ENCODE data around the gene TMEM30A.

TMEM30A gene

GRCh38 chr6:75213732-75214131 is 70.9 kb downstream of the TMEM30A start:
- Histone ChIP-seq H3K36me3 (ENCODE audit: insufficient read depth, insufficient read length, low read length) (no peaks in the 10 kb centered on the region), H3K9ac (ENCODE audit: insufficient read length, low read depth) (no peak overlapping the region), H3K9me3 (ENCODE audit: insufficient read depth, low read length) (no peaks in the 10 kb centered on the region), H3K4me1 (ENCODE audit: insufficient read depth, insufficient read length) (peaks cover 3% of the 10 kb centered on the region), H3K27me3 (ENCODE audit: insufficient read depth, insufficient read length) (peaks cover 11% of the 10 kb centered on the region), H3K4me3 (ENCODE audit: insufficient read length, low read depth) (no peak overlapping the region)
- no peak for DNase-seq (ENCODE audit: low read depth, low spot score)
- TF ChIP-seq ZNF274 (IDR thresholded peaks at IDR 0.05; ENCODE audit: low read depth, low read length) (no peak), SUZ12 (IDR thresholded peaks at IDR 0.05; ENCODE audit: extremely low read depth, insufficient read depth, insufficient read length) (no peak), YY1 (IDR thresholded peaks at IDR 0.05; ENCODE audit: insufficient read depth, insufficient read length) (no peak)

- DNase-seq (ENCODE audit: low read depth, low spot score) = no peak
- no peaks in the 10 kb centered on the region for H3K9me3 ChIP-seq (ENCODE audit: insufficient read depth, low read length)
- H3K4me3 ChIP-seq (ENCODE audit: insufficient read length, low read depth) = no peak overlapping the region
- TF ChIP-seq YY1 (IDR thresholded peaks at IDR 0.05; ENCODE audit: insufficient read depth, insufficient read length) = no peak
- no peak for TF ChIP-seq ZNF274 (IDR thresholded peaks at IDR 0.05; ENCODE audit: low read depth, low read length)
- no peak for TF ChIP-seq SUZ12 (IDR thresholded peaks at IDR 0.05; ENCODE audit: extremely low read depth, insufficient read depth, insufficient read length)
- peaks cover 3% of the 10 kb centered on the region for H3K4me1 ChIP-seq (ENCODE audit: insufficient read depth, insufficient read length)
- peaks cover 17% of the 10 kb centered on the region for H3K27me3 ChIP-seq (ENCODE audit: insufficient read depth, insufficient read length)
- H3K36me3 ChIP-seq (ENCODE audit: insufficient read depth, insufficient read length, low read length) = no peaks in the 10 kb centered on the region
- no peak overlapping the region for H3K9ac ChIP-seq (ENCODE audit: insufficient read length, low read depth)
Observed at GRCh38 chr6:75213112-75213511, 71.5 kb downstream of the TMEM30A start.

GRCh38 chr6:75211920-75212590 is 72.5 kb downstream of the TMEM30A start:
- H3K36me3 ChIP-seq (ENCODE audit: insufficient read depth, insufficient read length, low read length) = no peaks in the 10 kb centered on the region
- no peak overlapping the region for H3K9ac ChIP-seq (ENCODE audit: insufficient read length, low read depth)
- no peak overlapping the region for H3K4me3 ChIP-seq (ENCODE audit: insufficient read length, low read depth)
- H3K4me1 ChIP-seq (ENCODE audit: insufficient read depth, insufficient read length) = peaks cover 3% of the 10 kb centered on the region
- no peak for DNase-seq (ENCODE audit: low read depth, low spot score)
- peaks cover 28% of the 10 kb centered on the region for H3K27me3 ChIP-seq (ENCODE audit: insufficient read depth, insufficient read length)
- TF ChIP-seq YY1 (IDR thresholded peaks at IDR 0.05; ENCODE audit: insufficient read depth, insufficient read length) (no peak), SUZ12 (IDR thresholded peaks at IDR 0.05; ENCODE audit: extremely low read depth, insufficient read depth, insufficient read length) (no peak), ZNF274 (IDR thresholded peaks at IDR 0.05; ENCODE audit: low read depth, low read length) (no peak)
- H3K9me3 ChIP-seq (ENCODE audit: insufficient read depth, low read length) = no peaks in the 10 kb centered on the region

GRCh38 chr6:75210885-75211739 is 73.5 kb downstream of the TMEM30A start:
- H3K9me3 ChIP-seq (ENCODE audit: insufficient read depth, low read length) = no peaks in the 10 kb centered on the region
- DNase-seq (ENCODE audit: low read depth, low spot score) = no peak
- no peaks in the 10 kb centered on the region for H3K36me3 ChIP-seq (ENCODE audit: insufficient read depth, insufficient read length, low read length)
- no peak overlapping the region for H3K4me3 ChIP-seq (ENCODE audit: insufficient read length, low read depth)
- H3K4me1 ChIP-seq (ENCODE audit: insufficient read depth, insufficient read length) = peaks cover 3% of the 10 kb centered on the region
- no peak overlapping the region for H3K9ac ChIP-seq (ENCODE audit: insufficient read length, low read depth)
- TF ChIP-seq SUZ12 (IDR thresholded peaks at IDR 0.05; ENCODE audit: extremely low read depth, insufficient read depth, insufficient read length) = no peak
- no peak for TF ChIP-seq ZNF274 (IDR thresholded peaks at IDR 0.05; ENCODE audit: low read depth, low read length)
- no peak for TF ChIP-seq YY1 (IDR thresholded peaks at IDR 0.05; ENCODE audit: insufficient read depth, insufficient read length)
- H3K27me3 ChIP-seq (ENCODE audit: insufficient read depth, insufficient read length) = peaks cover 37% of the 10 kb centered on the region

GRCh38 chr6:75209184-75209723 is 75.3 kb downstream of the TMEM30A start:
- Histone ChIP-seq H3K27me3 (ENCODE audit: insufficient read depth, insufficient read length) (peaks cover 56% of the 10 kb centered on the region), H3K4me3 (ENCODE audit: insufficient read length, low read depth) (no peak overlapping the region), H3K4me1 (ENCODE audit: insufficient read depth, insufficient read length) (peaks cover 3% of the 10 kb centered on the region), H3K36me3 (ENCODE audit: insufficient read depth, insufficient read length, low read length) (no peaks in the 10 kb centered on the region), H3K9ac (ENCODE audit: insufficient read length, low read depth) (peak overlapping the region; percentile 26), H3K9me3 (ENCODE audit: insufficient read depth, low read length) (no peaks in the 10 kb centered on the region)
- no peak for TF ChIP-seq SUZ12 (IDR thresholded peaks at IDR 0.05; ENCODE audit: extremely low read depth, insufficient read depth, insufficient read length)
- no peak for TF ChIP-seq ZNF274 (IDR thresholded peaks at IDR 0.05; ENCODE audit: low read depth, low read length)
- no peak for TF ChIP-seq YY1 (IDR thresholded peaks at IDR 0.05; ENCODE audit: insufficient read depth, insufficient read length)
- no peak for DNase-seq (ENCODE audit: low read depth, low spot score)

- TF ChIP-seq SUZ12 (IDR thresholded peaks at IDR 0.05; ENCODE audit: extremely low read depth, insufficient read depth, insufficient read length) (no peak), YY1 (IDR thresholded peaks at IDR 0.05; ENCODE audit: insufficient read depth, insufficient read length) (no peak), ZNF274 (IDR thresholded peaks at IDR 0.05; ENCODE audit: low read depth, low read length) (no peak)
- Histone ChIP-seq H3K9ac (ENCODE audit: insufficient read length, low read depth) (no peak overlapping the region), H3K4me3 (ENCODE audit: insufficient read length, low read depth) (peak overlapping the region; percentile 57)
Observed at GRCh38 chr6:75208298-75209183, 76.1 kb downstream of the TMEM30A start.

More at GRCh38 chr6:75208298-75209183, 76.1 kb downstream of the TMEM30A start:
- Histone ChIP-seq H3K9me3 (ENCODE audit: insufficient read depth, low read length) (no peaks in the 10 kb centered on the region), H3K27me3 (ENCODE audit: insufficient read depth, insufficient read length) (peaks cover 63% of the 10 kb centered on the region), H3K36me3 (ENCODE audit: insufficient read depth, insufficient read length, low read length) (no peaks in the 10 kb centered on the region), H3K4me1 (ENCODE audit: insufficient read depth, insufficient read length) (peaks cover 3% of the 10 kb centered on the region)
- peak; percentile 76 for DNase-seq (ENCODE audit: low read depth, low spot score)
